HFFc6 (cell line): ENCODE data around the gene ZFP91. TPM values are rescaled to one million over a fixed set of nuclear protein-coding genes. Genes with fewer than 3 reads are reported as not detected.

Experiments
- DNase-seq: peaks from one replicate; pipeline ENCODE4 v3.0.0-alpha.2; 2018
- H3K27ac Mint-ChIP-seq: 2 replicates; pipeline ENCODE4 v1.8.0; 2020; ENCODE audit warnings: mild to moderate bottlenecking, mixed read lengths
- H3K27me3 Mint-ChIP-seq: 2 replicates; pipeline ENCODE4 v1.8.0; 2021; ENCODE audit warnings: mild to moderate bottlenecking, moderate library complexity, mixed read lengths; ENCODE audit not compliant: insufficient read depth
- H3K36me3 Mint-ChIP-seq: 2 replicates; pipeline ENCODE4 v1.8.0; 2021; ENCODE audit warnings: low read depth, mixed read lengths
- H3K4me1 Mint-ChIP-seq: 2 replicates; pipeline ENCODE4 v1.8.0; 2020; ENCODE audit warnings: low read depth, mixed read lengths
- H3K4me3 Mint-ChIP-seq: 2 replicates; pipeline ENCODE4 v1.8.0; 2020; ENCODE audit warnings: mild to moderate bottlenecking, moderate library complexity, mixed read lengths
- H3K9me3 Mint-ChIP-seq: 2 replicates; pipeline ENCODE4 v1.8.0; 2020; ENCODE audit warnings: mild to moderate bottlenecking, mixed read lengths
- CTCF ChIP-seq: fragments of 200-600 bp; sonication (generic); IDR thresholded peaks from 2 replicates; pipeline ENCODE4 v1.5.0; 2021; ENCODE audit warnings: antibody characterized with exemption, mild to moderate bottlenecking
- long read RNA-seq: library from polyadenylated mRNA; unstranded; transcript quantifications from one replicate; pipeline ENCODE4 v2.0.0, GENCODE V29; 2019
- total RNA-seq, 6 experiments: library from RNA; stranded (reverse); fragmentation: NEBNext Ultra II Directional; extraction: Animal tissue kit (Norgen Biotek cat#: 25700); gene quantifications; 2 replicates in 1 of 6; 3 replicates in 5 of 6; pipeline ENCODE4 v1.2.3, GENCODE V29; 2021

ZFP91 gene, protein sequence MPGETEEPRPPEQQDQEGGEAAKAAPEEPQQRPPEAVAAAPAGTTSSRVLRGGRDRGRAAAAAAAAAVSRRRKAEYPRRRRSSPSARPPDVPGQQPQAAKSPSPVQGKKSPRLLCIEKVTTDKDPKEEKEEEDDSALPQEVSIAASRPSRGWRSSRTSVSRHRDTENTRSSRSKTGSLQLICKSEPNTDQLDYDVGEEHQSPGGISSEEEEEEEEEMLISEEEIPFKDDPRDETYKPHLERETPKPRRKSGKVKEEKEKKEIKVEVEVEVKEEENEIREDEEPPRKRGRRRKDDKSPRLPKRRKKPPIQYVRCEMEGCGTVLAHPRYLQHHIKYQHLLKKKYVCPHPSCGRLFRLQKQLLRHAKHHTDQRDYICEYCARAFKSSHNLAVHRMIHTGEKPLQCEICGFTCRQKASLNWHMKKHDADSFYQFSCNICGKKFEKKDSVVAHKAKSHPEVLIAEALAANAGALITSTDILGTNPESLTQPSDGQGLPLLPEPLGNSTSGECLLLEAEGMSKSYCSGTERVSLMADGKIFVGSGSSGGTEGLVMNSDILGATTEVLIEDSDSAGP
- total RNA-seq = 10 to 100 TPM; 51.9 to 69.1 (median 59.4) TPM
- long read RNA-seq, partial matches to known transcripts = 1 of 2 reads
- long read RNA-seq, other reads (novel, unspliced or antisense) = 1 of 2 reads

- peak within 1 kb of the TSS; percentile 100 for H3K27ac Mint-ChIP-seq
- TF ChIP-seq CTCF = no peak
- no peaks in the 10 kb centered on the region for H3K27me3 Mint-ChIP-seq
- no peaks in the 10 kb centered on the region for H3K9me3 Mint-ChIP-seq
- peaks cover 76% of the 10 kb centered on the region for H3K4me1 Mint-ChIP-seq
- peak; percentile 96 for DNase-seq
- peaks cover 22% of the 10 kb centered on the region for H3K36me3 Mint-ChIP-seq
- H3K4me3 Mint-ChIP-seq = peak within 1 kb of the TSS; percentile 98
Measured at GRCh38 chr11:58578635-58579191, at the start of gene ZFP91. TSS of gene ZFP91 (plus strand) at chr11:58579063. CDS start at chr11:58579282, 219 bp downstream.

- no peaks in the 10 kb centered on the region; the same call in 1 of the 2 replicates for H3K9me3 Mint-ChIP-seq
- H3K36me3 Mint-ChIP-seq = peaks cover 49% of the 10 kb centered on the region
- no peaks in the 10 kb centered on the region for H3K4me1 Mint-ChIP-seq
- H3K27me3 Mint-ChIP-seq = no peaks in the 10 kb centered on the region; the same call in 1 of the 2 replicates
- H3K4me3 Mint-ChIP-seq = no peak overlapping the region
- DNase-seq = no peak
- no peak overlapping the region for H3K27ac Mint-ChIP-seq
- no peak for TF ChIP-seq CTCF
Measured at GRCh38 chr11:58530236-58530635, 48.6 kb upstream of the ZFP91 start.

DNA sequence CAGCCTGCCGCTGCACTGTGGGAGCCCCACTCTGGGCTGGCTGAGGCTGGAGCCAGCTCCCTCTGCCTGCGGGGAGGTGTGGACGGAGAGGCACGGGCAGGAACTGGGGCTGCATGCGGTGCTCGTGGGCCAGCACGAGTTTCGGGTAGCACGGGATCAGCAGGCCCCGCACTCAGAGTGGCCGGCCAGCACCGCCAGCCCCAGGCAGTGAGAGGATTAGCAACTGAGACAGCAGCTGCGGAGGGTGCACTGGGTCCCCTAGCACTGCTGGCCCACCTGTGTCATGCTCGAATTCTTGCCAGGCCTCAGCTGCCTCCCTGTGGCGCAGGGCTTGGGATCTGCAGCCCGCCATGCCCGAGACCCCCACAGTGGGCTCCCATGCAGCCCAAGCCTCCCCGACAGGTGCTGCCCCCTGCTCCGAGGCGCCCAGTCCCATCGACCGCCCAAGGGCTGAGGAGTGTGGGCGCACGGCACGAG lies 47.0 kb upstream of the ZFP91 start:
- no peak for TF ChIP-seq CTCF
- Mint-ChIP-seq H3K4me3 (no peak overlapping the region), H3K27me3 (no peaks in the 10 kb centered on the region; the same call in 1 of the 2 replicates), H3K36me3 (peaks cover 65% of the 10 kb centered on the region), H3K27ac (no peak overlapping the region), H3K4me1 (no peaks in the 10 kb centered on the region), H3K9me3 (no peaks in the 10 kb centered on the region; the same call in 1 of the 2 replicates)
- no peak for DNase-seq

- H3K36me3 Mint-ChIP-seq = peaks cover 55% of the 10 kb centered on the region
- no peak overlapping the region for H3K4me3 Mint-ChIP-seq
- DNase-seq = no peak
- TF ChIP-seq CTCF = no peak
- H3K27me3 Mint-ChIP-seq = no peaks in the 10 kb centered on the region
- no peaks in the 10 kb centered on the region for H3K4me1 Mint-ChIP-seq
- no peak overlapping the region for H3K27ac Mint-ChIP-seq
- H3K9me3 Mint-ChIP-seq = no peaks in the 10 kb centered on the region
Measured at GRCh38 chr11:58546841-58547240, 32.0 kb upstream of the ZFP91 start.

- no peak for DNase-seq
- TF ChIP-seq CTCF = no peak
- no peak overlapping the region for H3K27ac Mint-ChIP-seq
- H3K27me3 Mint-ChIP-seq = no peaks in the 10 kb centered on the region
- H3K36me3 Mint-ChIP-seq = peaks cover 57% of the 10 kb centered on the region
- no peak overlapping the region for H3K4me3 Mint-ChIP-seq
- no peaks in the 10 kb centered on the region for H3K4me1 Mint-ChIP-seq
- no peaks in the 10 kb centered on the region for H3K9me3 Mint-ChIP-seq
Measured at GRCh38 chr11:58549644-58550043, 29.2 kb upstream of the ZFP91 start.
